ENCODE measurements around the gene KRT222.
A peak's percentile ranks its signal among the peaks of the same experiment; 100 is the strongest.

Gene KRT222

DNA sequence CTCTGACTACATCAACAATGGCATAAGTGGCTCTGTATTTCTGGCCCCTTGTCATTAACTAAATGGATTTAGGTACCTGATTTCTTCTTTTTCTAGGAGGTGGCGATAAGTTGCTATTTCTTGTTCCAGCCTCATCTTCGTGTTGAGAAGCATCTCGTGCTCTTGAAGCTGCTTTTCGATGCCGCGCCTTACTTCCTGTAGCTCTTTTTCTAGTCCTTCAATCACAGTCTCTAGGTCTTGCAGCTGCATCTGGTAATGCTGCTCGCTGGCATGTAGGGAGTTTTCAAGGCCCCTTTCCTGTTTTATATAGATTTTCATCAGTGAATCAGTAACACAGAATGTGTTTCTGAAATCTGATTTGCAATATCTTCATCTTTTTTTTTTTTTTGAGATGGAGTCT is 5.1 kb downstream of the KRT222 start:
- DNase-seq (ENCODE audit: extremely low read depth in 1 of 2, low read depth in 1 of 2): no peak

DNA sequence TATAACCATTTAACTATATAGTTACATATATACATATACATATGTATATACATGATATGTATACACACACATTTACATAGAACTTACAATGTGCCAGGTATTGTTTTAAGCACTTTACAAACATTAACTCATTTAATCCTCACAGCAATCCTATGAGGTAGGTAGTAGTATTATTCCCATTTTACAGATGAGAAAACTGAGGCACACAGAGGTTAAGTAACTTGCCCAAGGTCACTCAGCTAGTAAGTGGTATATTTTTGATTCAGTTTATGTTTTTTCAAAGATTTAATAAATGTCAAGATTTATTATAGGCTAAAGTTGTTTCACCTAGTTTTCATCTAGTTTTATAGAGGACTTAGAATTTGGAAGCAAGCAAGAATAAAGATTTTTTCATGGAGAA is 6.6 kb downstream of the KRT222 start:
- DNase-seq (ENCODE audit: extremely low read depth in 1 of 2, low read depth in 1 of 2): no peak

DNA sequence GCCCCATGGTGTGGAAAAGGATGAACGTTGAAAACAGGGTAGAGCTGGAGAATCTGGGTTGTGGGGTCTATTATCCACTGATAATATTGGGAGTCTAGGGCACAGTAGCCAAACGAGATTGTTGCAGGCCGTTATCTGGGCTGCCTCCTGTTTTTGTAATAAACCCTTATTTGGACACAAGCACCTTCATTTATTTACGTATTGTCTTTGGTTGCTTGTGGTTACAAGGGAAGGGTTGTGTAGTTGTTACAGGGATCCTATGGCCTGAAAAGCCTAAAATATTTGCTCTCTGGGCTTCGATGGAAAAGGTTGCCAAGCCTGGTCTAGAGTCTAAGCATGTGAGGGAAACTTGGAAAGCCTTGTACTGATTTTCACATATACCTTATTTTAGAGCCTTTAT is 13.0 kb downstream of the KRT222 start:
- no peak for DNase-seq (ENCODE audit: extremely low read depth in 1 of 2, low read depth in 1 of 2)

DNA sequence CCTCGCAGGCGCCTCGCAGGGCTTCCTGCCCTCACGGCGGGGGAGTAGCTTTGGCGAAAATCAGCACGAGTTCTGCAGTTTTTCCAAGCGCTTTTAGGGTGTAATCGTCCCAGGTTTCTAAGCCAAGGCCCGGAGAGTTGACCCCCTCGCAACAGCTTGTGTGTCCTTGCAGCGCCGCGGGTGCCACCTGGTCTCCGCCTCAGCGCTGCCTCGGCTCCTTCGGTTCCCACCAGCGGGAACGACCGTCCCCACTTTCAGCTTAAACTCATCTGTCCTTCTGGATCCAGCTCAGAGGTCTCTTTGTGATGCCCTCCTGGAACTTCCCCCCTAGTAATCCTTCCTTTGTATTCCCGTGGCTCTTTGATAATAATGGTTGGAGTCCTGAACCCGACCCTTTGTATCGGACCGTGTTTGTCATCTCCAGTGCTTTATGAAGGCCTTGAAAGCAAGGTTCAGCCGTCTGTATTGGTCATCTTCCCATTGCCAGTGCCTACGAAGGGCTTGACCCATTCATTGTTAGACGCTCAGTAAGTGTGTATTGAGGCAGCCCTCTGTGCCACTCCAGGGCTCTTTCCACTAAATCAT is 16.5 kb downstream of the KRT222 start:
- DNase-seq (ENCODE audit: extremely low read depth in 1 of 2, low read depth in 1 of 2): no peak

DNA sequence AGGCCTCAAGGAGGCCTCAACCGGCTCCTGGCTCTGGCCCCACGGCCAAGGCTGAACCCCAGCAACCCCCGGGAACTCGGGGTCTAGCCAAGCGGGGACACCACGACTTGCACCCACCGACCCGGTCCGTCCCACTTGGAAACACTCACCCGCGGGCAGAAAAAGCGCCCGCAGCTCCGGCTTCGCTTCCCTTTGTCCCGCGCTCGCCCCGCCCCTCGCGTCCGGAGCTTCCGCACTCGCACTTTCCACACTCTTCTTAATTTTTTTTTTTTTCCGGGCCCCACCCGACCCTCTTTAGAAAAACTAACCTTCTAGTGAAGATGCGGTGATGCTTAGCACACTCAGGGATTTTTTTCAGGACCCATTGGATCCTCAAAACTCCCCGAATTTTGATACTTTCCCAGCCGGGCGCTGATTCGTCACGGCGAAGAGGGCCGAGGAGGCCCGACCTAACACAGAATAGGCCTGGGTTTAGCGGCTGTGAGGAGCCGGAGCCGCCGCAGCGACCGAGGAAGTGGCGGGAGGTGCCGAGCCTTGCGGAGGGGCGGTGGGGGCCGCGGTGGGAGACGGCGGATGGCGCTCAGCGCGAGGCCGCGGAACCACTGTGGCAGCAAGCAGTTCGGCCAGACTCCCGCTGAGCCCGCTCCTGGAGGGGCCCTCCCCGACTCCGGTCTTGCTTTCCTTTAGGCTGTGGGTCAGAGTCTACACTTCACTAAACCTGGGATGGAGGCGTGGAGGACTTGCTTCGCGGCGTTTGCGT is 17.2 kb downstream of the KRT222 start, which contains the start of gene SMARCE1:
Gene SMARCE1, minus strand, starts transcription at position 195 of the 760 bp plus-strand sequence. CDS start 2,016 bp downstream, outside the sequence.
- DNase-seq (ENCODE audit: extremely low read depth in 1 of 2, low read depth in 1 of 2): peak; percentile 35 to 53

DNA sequence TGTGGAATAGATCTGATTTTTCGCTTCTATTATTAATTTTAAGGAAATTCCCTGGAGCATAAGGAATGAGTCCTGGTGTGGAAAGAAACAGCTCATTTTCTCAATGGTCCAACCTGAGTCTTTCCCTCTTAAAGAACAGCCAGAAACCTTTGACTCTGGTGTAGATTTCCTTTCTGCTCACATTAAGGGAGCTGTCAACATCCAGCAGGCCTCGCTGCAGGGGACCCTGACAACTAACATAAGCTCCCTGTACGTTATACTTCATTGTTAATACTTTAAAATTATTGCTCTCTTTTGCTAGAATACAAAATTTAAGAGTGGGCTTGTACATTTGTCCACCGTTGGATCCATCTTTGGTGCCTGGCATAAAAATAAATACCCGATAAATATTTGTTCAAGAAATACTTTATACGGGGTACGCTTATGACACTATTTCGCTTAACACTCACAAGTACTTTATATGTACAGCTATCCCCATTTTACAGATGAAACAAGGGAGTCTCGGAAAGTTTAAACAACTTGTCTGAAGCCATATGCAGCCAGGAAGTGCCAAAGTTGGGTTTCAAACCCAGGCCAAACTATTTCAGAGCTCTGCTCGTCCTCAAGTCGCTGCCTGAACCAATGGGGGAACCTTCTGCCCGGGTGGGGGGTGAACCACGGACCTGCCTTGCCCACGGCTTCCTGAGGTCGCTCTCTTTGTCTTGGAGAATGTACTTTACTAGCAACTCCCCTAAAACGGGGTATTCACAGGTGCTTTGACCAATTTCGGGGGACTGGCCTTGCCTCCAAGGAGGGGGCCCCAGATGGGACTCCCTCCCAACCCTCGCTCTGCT is 18.0 kb downstream of the KRT222 start:
- peak in 1 of 2 donors; percentile 20 for DNase-seq (ENCODE audit: extremely low read depth in 1 of 2, low read depth in 1 of 2)

DNA sequence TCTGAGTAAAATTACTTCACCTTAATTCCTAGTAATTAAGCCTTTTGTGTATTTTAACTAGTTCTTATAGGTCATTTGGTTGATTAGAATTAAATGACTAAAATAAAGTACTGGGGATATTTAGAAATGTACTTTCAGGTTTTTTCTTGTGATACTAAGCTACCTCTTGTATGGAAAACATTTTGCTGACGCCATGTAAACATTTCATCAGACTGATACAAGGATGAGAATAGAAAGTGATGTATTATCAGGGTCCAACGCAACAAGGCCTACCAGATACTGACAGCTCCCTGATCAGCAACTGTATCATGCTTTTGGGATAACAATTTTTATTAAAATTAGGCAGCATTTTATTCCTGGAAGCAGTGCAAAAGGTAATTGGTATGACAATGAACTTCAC is 19.0 kb downstream of the KRT222 start:
- no peak for DNase-seq (ENCODE audit: extremely low read depth in 1 of 2, low read depth in 1 of 2)

DNA sequence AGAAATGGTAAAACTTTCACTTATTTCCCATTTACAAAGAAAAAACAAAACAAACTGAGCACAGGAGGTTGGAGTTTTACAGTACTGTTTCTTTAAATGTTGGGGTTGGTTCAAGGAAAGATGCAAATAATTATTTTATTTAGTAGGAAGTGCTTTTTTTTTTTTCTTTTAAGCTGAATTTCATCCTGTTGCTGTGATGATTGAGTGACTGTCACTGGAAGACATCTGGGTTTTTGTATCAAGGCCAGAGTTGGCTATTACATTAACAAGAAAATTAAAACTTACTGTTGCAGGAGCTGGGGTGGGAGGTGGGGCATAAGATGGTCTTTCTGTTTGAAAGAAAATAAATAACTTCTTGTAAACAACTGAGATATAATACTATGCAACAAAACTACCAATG is 19.7 kb downstream of the KRT222 start:
- DNase-seq (ENCODE audit: extremely low read depth in 1 of 2, low read depth in 1 of 2): no peak

DNA sequence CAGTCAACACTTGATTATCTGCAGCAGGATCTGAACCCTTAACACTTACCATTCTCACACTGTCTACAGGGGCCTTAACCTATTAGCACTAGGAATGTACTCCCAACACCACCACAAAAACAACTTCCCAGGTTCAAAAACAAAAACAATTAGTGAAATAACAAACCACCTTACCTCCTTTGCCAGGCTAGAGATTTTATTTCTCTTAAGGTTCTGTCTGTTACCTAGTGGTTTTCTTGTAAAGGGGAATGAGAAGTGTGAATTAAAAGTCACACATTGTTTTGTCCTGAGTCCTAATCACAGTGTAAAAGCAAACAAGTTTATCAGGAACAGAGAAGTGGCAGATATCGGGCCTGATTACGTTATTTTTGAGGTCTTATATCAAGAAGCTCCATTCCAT is 27.0 kb downstream of the KRT222 start:
- DNase-seq (ENCODE audit: extremely low read depth in 1 of 2, low read depth in 1 of 2): no peak

DNA sequence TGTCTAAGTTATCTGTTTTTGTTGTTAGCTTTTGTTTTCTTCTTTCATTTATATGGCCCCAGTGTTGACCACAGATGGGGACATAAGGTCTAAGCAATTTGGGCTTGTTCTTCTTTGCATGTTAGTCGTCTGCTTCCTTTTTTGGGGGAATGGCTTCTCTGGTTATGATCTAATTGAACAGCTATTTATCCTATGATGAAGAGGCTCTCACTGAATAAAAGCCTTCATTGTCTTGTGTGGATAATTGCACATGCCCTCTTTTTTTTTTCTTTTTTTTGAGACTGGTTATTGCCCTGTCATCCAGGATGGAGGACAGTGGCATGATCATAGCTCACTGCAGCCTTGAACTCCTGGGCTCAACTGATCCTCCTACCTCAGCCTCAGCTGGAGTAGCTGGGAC is 31.1 kb downstream of the KRT222 start:
- no peak for DNase-seq (ENCODE audit: extremely low read depth in 1 of 2, low read depth in 1 of 2)

DNA sequence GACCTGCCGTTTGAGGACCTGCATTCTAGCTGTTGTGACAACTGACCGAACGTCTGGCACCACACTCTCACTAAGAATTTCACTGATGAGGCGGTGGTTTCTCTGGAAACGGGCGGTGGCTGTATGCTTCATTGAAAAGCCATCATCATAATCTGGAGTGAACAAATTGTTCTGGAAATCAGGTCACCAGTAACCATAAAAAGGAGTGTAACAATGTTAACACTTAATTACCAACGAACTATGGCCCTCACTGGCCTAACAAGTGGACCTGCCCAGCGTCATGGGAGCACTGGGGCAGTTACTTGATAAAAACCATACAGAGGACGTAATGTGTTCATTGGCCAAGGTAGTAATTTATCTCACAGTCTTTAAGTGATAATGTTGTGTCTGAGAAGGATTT is 32.8 kb downstream of the KRT222 start:
- DNase-seq (ENCODE audit: extremely low read depth in 1 of 2, low read depth in 1 of 2): no peak

DNA sequence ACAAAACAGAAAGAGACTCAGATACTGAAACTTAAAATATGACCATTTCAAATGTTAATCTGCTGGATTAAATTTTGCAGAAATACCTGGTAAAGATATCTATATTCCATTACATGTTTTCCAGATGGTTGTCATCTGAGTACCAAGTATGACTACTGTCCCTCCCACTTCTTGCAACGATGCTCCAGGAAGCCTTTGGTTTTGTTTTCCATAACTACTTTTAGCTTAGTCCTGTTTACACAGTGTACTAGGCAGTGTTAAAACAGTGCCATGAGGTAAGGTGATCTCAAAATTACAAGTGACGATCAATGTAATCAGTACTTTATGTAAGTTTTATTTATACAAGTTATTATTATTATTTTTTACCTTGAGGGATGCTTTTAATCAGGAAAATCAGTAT is 35.1 kb downstream of the KRT222 start:
- DNase-seq (ENCODE audit: extremely low read depth in 1 of 2, low read depth in 1 of 2): no peak

DNA sequence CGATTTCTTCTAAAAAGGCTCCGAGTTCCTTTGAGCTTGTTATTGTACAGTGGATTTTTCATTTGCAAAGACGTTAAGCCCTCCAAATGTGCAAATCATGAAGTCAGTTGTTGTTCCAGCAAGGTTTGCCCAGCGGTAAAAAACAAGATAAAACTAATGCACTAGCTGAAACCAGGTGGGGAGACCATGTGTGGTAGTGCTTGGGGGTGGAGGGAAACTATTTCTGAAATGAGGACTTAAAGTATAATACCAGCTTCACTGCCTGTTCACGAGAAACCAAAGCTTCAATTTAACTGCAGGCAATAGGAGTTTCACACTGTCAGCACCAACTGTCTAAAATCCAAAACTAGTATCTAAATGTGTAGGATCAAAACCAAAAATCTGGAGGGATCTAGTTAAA is 39.7 kb downstream of the KRT222 start:
- DNase-seq (ENCODE audit: extremely low read depth in 1 of 2, low read depth in 1 of 2): no peak

DNA sequence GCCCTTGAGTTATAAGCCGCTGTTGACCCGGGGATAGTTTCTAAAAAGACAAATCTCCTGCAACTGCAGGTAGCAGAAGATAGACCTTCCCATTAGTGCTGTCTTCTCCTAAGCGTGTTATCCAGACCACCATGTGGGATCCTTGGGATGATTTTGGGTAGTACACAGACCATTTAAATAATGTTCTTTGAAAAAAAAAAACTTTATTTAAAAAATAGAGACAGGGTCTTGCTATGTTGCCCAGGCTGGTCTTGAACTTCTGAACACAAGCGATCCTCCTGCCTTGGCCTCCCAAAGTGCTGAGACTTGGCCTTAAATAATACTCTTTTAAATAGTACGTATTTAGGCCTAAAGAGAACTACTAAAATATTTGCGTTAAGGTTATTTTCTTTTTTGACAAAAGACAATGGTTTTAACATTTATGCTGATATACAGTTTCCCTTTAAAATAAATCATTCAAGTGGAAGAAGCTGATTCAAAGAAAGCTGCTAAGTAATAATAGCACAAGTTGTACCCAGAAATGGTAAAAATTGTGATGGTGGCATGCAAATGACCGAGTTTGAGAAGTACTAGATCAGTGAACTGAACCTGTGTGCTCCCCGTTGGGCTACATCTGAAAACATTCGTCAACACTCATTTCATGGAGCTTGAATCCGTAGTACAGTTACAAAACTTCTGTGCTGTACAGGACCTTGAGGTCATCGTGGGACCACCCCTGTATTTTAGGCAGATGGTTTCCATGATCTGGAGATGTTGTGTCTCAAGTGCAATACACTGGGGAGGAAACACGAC is 41.4 kb downstream of the KRT222 start:
- no peak for DNase-seq (ENCODE audit: extremely low read depth in 1 of 2, low read depth in 1 of 2)

DNA sequence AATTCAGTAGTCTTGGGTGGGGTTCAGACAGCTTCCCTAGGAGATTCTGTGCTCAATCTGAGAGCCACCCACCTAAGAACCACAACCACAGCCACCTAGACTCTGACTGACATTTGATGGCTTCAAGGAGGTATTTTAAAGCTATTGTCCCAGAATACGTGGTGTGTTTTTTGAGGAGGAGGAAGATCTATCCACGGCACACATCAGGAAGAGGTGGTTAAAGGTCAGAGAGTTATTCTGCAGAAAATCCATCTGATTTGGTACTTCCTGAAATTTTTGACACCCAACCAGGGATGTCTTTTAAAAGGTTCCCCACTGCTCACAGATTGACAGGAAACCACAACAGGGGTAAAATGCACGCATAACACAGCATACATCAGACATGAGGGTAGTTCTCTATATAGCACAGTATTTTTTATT is 42.5 kb downstream of the KRT222 start:
- DNase-seq (ENCODE audit: extremely low read depth in 1 of 2, low read depth in 1 of 2): no peak

DNA sequence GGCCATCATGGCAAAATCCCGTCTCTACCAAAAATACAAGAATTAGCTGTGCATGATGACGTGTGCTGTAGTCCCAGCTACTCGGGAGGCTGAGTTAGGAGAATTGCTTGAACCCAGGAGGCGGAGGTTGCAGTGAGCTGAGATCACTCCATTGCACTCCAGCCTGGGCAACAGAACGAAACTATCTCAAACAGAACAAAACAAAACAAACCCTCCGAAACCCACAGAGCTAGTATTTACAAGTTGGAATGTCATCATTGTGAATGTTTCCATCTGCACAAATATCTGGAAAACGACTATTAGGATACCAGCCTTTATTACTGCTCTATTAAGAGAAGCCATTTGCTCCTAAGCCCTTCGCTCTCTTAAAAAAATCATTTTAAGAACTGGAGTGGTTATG is 43.4 kb downstream of the KRT222 start:
- DNase-seq (ENCODE audit: extremely low read depth in 1 of 2, low read depth in 1 of 2): no peak

DNA sequence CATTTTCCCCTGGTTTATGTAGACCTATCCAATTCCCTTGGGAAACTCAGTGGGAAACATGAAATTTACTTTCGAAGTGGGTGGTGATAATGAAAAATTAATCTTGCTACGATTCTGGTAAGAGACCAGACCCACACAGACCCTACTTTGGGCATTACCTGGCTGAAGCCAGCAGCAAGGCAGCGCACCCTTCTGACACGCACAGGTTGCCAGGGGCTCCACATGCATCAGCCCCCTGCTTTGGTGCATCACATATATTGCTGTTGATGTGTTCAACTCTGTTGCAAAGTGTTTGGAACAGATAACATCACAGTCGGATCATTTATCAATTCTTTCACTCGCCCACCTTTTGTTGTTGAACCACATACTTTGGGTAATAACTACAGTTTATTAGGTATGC is 44.0 kb downstream of the KRT222 start:
- DNase-seq (ENCODE audit: extremely low read depth in 1 of 2, low read depth in 1 of 2): no peak

DNA sequence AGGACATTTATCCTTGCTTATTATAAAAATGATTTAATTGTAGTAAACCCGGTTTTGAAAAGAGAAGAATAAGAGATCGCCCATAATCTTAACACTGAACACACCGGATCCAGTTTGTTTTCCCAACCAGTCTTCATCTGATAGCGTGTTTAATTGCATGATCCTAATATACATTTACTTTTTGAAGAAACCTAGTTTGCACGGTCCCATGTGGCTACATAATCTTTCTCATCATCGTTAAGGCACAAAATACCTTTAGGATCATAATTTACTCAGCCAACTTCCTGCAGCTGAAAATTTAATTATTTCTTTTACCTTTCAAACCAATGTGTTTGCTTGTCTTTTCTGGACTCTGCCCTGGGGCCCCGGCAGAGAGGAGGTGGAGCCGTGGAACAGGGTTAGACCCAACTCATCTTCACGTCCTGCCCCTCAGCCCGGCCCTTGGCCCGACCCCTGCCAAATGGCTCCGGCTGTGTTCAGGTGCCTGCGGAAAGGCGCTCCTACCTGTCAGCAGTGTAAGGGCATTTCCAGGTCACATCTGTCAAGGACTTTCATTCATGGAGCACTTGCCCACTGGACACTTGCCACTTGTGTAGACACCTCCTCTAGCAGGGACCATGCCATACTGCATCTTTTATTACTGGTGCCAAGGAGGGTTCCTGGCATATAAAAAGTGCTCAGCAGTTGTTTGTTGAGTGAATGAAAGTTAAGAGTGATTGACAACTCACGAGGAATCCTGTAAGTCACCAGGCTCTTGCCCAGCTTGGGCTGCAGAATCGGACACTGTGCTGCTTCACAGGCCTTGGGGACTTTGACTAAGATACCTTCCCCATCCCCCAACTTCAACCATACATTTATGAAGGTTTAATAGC is 46.0 kb downstream of the KRT222 start:
- no peak for DNase-seq (ENCODE audit: extremely low read depth in 1 of 2, low read depth in 1 of 2)

DNA sequence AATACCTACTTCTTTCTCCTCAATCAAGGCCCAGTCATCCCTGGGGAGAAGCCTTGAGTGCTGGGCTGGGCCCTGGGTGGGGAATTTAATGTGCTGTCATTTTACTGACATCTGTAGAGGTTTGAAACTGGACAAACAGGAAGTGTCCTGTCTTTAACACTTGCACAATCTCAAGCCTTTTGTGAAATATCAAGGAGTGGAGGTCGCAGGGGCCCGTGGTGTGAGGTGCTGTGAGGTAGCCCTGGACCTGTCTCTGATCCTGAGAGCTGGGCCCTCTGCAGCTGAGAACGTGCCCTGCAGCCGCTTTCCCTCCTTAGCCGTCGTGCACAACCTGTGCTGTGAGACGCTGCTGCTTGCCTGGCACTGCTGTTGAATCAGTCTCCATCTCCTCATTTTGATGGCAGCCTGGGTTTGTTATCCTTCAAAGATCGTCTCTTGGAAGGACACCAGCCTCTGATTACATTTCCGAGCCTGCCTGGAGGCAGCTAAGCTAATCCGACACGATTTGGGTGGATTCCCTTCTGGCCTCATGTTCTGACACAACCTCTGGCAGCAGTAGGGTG is 47.2 kb downstream of the KRT222 start:
- no peak for DNase-seq (ENCODE audit: extremely low read depth in 1 of 2, low read depth in 1 of 2)

DNA sequence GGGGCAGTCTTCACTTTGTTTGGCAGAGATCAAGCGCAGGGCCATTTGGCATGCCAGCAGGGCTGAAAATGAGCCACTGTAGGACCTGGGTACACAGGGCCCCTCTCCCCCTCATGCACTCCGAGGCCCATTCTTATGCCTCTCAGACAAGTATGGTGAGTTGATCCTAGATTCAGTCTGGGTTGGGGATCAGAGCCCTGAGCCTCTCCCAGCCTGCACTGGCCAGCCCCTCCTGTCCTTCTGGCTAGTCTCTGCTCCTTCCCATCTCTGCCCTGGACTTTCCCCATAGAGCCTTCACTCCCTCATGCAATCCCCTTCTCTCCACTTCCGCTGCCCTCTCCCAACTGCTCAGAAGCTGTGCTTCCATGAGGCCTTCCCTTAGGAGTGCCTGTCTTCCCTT is 48.4 kb downstream of the KRT222 start:
- no peak for DNase-seq (ENCODE audit: extremely low read depth in 1 of 2, low read depth in 1 of 2)
